ENCODE results near the gene WDSUB1.

The WDSUB1 gene

DNA sequence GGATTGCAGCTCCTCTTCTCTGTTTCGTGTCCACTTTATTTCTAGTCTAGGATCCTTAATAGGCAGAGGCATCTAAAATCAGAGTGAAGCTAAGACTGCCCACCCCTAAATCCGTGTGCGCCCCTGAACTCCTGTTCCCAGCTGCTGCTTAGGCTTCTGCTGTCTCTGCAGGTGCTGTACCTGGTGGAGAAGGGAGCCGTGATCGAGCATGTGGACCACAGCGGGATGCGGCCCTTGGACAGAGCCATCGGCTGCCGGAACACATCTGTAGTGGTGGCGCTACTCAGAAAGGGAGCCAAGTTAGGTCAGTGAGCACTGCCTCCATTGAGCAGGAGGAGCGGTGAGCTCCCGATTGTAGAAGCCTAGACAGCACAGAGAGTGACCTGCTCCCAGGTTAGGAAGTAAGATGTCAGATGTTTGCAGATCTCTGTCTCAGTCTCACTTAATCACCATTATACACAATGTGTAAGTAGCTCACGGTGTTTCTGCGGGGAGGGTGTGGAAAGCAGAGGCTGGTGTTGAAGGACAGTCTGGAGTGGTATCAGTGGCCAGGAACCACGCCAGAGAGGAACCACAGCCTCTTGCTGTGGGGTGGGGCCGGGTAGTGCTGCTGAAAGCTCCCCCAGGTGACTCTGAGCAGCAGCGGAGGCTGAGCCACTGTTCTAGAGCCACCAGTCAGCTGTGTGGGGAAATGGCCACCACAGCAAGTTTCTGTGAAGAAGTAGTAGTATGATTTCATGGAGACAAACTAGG, 62.3 kb downstream of the WDSUB1 start:
- DNase-seq (ENCODE audit: low spot score) = no peak

DNA sequence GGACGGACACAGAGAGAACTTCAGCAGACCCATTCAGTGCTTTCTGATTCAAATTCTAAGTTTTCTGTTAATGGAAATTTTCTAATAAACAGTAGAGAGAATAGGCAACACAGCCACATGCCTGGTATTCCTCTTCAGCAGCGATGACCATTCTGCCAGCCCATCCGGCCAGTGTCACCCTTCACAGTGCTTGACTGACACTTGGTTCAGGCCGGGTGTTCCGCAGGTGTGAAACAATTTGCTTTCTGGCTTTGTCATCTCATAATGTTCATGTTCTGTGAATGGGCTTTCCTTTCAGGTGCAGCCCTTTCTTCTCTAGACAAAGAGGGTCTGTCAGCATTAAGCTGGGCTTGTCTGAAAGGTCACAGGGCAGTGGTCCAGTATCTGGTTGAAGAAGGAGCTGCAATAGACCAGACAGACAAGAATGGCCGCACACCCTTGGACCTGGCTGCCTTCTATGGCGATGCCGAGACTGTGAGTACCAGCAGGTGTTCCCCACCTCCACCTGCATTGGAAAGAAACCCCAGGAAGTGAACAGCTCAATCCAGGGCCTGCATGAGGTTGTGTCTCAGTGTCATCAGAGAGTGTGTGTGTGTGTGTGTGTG, 67.0 kb downstream of the WDSUB1 start:
- DNase-seq (ENCODE audit: low spot score) = no peak

DNA sequence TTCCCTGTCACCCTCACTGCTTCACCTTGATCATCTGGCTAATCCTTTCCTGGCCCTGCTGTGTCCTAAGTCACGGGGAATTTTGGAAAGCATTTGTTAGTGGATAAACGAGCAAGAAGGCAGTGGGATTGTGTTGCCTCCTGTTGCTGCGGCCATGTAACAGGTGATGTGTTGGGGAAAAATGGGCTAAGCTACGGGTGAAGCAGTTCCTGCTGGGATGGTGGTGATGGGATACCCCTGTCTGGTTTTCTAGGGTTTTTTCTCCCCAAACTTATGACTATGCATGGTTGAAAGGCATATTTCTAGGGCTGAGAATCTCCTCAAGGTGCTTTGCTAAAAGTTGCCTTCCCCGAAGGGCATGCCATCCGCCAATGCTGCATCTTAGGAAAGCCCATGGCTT, 68.1 kb downstream of the WDSUB1 start:
- peak; percentile 19 for DNase-seq (ENCODE audit: low spot score)

DNA sequence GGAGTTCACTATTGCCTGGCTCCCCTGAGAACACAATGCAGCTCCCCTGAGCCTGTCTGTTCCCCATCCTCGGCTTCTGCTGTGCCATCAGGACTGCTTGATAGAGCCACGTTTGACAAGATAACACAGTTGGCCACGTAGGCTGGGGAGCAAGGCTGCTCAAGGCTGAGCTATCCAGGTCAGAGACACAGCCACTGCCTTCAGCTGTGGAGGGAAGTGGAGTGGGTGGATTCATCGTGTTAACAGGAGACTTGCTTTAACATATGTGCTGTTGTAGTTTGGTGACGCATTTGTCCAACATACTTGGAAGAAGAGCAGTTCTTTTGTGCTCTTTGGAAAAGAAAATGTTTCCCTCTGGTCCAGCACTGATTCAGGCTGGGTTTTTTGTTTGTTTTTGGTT, 68.8 kb downstream of the WDSUB1 start:
- DNase-seq (ENCODE audit: low spot score) = no peak

DNA sequence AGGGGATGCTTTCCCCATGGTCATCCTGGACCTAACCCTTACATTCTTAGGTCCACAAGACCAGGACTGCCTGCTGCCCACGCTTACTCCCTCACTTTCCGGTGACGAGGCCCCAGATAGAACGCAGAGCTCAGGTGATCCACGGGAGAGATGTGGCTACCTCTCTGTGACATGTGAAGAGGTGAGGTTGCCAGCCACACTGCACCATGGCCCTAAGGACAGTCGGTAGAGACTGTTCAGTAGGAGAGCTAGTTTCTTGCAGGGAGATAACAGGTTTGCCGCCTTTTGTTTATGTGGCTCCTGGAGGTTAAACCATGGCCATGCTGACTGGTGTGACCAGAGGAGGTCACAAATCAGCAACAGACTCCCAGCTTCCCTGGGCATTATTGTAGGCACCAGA, 71.4 kb downstream of the WDSUB1 start:
- DNase-seq (ENCODE audit: low spot score) = no peak

DNA sequence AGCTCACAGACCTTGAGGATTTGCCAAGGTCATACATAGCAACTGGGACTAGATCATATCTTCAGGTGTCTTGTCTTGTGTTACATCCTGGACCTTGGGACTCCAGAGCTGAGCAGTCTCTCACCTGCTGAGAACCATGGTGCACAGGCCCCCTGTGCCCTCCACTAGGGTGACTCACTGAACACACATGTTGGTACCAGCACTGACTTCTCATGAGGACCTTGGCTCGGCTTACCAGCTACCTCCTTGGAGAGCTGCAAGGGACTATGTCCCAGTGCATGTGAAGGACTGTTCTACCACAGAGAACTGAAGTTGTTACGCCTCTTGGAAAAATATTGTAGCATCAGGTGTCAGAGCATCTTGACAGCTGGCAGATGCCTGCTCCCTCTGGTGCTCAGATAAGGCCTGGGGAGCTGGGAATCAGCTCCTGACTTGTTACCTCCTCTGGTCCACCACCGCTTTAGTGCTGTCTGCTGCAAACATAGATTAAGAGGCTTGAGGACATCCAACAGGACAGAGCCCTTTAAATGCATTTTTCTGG, 72.1 kb downstream of the WDSUB1 start:
- no peak for DNase-seq (ENCODE audit: low spot score)

DNA sequence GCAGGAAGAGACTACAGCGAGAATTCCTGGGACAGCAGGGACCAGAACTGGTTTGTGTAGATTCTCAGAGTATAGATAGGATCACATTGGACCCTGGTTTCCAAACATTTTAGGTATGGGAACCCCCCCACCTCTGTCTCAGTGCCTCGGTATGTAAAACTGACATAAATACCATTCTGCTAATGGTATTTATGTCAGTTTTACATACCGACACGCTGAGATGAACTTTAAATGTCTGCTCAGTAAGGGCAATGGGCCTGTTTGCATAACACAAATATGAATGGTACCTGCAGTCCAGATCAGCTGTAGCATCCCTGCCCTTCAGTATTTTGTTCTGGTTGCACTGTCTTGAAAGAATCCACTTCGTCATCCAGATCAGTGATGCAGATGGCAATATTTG, 73.2 kb downstream of the WDSUB1 start:
- DNase-seq (ENCODE audit: low spot score) = no peak

DNA sequence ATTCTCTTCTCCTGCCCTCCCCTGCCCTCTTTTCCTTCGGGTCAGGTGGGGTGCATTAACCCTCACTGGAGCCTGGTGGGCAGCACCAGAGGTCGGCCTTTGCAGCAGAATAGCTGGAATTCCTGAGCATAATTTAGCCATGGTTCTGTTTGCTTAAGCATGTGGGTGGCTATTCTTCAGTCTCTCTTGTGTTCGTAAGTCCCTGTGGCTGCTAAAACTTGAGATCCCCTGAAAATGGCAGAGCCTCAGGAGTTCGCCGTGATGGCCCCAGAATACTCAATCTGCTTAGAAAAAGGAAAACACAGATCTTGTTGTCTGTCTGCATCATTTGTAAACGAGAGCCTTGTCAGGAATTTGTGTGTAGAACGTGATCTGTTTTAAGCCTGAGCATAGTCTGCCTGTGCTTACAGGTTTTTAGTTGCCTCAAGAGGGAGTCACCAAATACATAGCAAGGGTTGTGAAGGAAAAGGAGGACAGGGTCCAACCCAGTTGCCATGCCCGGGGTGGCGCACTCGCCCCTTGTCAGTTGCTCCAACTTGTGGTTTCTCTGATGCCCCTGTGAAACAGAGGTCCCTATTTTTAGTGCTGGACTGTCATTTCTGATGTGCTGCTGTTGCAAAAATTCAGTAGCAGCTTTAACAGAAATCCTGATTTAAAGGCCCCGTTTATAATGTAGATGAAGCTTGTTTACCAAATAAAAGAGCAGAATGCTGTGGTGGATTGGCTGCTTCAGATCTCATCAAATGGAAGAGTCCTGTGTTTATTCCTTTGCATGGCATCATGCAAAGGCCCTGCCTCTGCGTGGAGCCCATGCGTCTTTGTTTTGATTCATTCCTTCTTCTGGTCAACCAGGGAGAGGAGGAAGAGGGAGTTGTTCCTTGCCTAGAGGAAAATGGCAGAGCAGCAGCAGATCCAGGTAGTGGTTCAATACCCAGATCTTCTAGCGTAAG, 74.8 kb downstream of the WDSUB1 start:
- peak; percentile 68 for DNase-seq (ENCODE audit: low spot score)

DNA sequence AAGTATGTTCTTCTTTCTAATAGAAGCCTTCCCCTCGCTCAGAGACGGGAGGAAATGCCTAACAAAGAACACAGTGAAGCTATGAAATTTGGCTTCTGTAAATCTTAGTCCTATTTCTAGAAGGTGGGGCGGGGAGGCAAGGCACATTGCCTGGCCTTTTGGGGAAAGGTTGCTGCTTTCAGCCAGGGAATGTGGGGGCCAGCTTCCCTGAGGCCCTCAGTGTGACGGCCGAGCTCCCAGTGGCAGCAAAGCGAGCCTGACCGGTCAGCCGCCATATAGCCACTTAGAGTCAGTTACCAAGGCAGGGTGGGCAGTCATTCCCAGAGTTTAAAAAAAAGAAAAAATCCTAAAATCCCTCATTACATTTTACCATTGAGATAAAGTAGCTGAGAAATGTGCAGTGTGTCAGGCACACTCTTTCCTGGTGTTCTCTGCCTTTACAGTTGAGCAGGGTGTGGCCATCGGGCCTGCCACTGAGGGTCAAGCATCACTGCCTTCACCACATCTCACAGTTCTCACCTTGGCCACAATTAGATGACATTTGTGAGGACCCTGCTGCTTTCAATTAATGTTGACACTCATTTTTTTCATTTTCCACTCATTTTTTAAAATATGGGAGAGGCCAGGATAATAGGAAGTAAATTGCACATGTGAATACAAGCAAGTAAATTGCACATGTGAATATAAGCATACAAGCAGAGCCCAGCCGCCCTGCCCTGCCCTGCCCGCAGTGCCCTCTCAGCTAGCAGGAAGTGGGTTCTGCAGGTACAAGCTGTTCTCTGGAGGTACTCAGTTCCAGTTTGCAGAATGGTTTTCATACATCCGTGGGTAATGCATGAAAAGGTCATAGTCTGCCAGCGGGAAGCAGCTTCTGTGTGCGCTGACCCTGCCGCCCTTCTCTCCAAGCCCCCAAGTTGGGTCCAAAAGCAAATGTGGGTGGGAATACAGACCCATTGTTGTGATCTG, 76.9 kb downstream of the WDSUB1 start:
- DNase-seq (ENCODE audit: low spot score) = peak; percentile 38

DNA sequence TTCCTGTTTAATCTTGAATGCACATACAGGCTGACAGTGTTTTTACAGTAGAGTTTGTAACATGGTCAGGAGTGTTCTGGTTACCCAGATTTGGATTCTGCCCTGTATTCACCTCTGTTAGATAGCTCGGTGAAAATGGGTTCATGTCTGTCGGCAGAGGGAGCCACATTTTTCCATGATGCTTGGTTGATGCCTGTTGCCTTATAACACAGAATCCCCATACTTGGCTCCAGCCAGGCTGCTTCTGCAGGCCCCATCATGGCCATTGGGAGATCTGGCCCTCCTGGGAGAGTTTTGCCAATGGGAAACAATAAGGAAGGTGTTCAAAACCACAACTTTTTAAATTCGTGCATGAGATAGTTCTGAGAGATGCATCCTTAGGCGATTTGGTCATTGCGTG, 78.1 kb downstream of the WDSUB1 start:
- DNase-seq (ENCODE audit: low spot score) = no peak

DNA sequence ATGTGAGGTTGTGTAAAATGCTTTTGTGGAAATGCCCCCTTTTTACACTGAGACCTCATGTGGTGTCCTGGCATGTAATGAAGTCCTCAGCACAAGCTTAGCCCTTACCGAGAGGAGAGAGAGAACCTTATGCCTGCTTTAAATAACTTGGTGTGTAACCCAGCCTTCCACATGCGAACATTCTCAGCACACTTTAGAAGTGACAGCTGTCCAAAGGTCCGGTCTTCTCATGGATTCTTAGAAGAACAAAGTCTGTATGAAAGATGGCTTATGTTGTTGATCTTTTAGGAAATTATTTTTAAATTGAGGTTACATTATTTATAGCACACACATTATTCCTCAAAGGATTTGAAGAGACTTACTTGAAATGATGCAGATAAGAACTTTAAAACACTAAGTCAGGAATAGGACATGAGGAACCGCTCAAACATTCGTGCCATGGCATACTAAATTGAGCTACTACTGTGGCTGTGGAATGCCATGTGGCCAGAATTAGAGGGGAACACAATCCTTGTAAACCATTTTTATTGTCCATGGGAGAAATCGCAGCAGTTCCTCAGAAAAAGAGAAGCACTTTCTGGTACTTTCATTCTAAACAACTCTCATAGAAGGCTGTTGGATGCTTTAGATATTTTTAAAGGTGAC, 79.6 kb downstream of the WDSUB1 start:
- no peak for DNase-seq (ENCODE audit: low spot score)

DNA sequence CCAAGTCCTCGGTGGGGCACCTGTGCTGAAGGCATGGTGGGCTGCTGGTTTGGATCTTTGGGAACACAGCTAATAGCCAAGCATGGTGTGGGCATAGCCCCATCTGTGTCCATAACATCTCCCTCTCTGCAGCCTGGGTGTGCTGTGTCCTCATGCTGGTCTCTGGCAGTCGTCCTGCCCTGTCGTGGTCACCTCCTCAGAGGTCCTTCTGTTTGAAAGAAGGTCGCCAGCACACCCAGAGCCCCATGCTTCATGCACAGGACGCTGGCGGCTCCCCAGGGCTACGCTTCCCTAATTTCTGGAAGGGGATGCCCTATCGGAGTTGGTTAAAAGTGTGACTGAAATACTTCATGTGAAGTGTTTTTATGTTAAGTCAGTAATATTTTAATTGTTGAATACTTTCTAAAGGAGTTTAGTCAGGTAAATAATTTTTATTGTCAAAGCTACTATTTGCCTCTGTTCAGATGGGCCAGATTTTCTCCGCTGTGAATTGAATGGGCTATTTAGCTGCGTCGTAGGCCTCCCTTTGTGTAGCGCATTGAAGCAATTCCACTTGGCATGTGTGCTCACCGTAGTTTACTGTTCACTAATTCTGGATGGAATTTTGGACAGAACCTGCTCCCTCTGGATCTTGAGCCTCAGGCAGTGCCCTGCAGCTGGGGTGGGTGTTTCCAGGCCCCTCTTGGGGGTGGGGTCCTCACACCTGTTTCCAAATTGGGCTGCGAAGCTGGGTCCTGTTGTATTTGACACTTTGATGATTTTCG, 81.9 kb downstream of the WDSUB1 start:
- DNase-seq (ENCODE audit: low spot score) = no peak

DNA sequence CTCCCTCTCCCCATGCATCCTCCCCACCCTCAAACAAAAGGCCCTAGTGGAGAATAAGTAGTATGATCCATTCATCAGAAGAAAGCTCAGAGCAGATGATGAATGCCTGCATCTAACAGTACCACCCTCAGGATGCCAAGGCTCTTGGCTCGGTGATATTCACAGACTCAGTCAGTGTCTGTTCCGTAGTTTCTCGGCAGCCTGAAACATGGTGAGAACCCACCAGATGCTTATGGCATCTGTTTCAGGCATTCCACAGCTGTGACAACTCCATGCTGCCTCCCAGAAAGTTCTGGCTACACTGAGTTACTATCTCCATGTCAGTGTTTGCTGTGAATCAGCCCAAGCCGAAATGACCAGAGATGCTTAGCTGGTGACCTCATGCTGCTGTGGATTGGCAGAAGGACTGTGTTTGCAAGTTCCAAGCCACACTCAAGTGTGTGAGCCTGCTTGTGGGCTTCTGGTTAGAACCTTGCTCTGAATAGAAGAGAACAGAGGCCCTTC, 83.9 kb downstream of the WDSUB1 start:
- no peak for DNase-seq (ENCODE audit: low spot score)

DNA sequence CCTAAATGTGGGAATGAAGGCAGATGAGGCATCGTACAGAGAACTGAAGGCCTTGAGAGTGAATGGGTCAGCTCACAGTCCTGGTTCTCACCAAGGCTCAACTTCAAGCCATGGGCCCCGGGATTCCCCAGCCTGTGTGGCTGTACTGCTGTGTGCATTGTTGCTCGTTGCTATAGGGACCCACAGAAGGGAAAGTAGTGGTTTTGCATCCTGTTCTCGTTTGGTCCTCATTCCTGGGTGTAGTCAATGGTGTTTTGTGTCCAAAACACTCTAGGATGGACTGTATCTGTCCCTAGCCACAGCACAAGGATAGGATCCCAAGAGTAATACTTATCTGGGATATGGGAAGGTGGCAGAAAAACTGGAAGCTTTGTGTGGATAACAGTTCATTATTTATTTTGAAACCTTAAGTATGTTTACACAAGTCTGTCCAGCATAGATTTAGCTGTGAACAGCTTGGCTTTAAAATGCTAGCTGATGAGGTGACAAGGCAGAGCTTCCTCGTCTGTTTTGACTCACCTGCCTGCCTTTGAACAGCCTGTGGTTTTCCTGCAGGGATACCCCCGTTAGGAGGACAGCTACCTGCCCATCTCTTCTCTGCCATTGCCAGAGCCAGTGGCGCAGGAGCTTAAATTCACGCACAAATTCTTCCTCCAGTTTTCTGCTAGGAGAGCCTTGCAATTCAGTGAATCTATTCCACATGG, 85.0 kb downstream of the WDSUB1 start:
- no peak for DNase-seq (ENCODE audit: low spot score)

DNA sequence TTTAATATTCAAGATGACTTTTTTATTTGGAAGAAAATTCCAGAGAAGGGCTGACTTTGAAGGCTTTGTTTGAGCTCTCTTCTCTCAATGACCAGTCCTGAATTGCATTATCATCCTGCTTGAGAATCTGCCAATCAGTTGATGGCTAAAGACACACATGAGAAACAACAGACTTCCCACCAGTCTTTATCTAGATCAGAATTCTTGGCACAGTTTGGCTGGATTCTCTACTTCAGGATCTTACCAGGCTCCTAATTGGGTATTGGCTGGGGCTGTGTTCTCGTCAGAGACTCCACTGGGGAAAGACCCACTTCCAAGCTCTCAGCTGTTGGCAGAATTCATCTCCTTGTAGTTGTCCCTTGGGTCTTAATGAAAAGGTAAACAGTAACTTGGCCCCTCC, 86.0 kb downstream of the WDSUB1 start:
- no peak for DNase-seq (ENCODE audit: low spot score)

DNA sequence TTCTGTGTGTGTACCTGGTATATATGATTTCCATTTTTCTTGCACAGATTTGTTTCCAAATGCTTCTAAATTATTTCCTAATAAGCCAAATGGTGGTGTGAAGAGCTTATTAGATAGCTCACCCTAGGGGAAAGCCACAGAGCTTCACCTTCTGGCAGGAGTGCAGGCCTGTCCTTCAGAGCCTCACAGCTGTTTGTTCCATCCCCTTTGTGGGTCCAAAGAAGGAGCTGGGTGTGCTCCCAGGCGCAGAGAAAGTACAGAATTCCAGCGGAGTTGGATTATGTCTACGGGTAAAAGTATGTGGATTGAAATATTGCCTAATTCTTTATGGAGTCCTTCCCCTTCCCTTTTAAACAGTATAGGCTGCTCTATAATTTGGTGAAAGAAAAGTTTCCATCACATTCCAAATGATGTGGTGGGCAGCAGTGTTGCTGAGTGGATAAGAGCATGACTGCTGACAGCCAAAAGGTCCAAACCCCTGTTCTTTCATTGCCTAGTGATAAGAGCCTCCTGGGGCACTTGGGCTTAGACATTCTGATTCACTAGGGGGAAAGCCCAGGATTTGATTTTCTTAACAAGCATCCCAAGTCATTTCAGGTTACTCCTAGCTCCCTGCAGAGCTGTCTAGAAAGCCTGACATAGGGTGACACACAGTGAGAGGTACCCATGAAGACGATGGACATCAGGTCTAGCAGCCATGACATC, 86.6 kb downstream of the WDSUB1 start:
- DNase-seq (ENCODE audit: low spot score) = no peak

DNA sequence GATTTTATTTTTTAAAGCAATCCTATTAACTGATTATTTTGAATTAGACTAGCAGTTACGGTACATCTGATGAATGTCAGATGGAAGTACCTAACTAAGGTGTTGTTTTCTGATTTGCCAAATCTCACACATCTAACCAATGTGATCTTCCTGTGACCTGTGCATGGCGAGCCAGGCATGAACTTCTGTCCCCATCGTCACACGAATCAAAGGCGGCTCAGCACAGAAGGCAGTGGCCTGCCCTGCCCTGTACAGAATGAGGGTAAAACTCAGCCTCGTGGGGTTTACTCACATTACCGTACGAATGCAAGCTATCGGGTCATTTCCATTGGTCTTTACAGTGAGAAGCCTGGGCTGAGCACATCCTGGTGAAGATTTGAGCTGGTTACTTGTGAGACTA, 87.3 kb downstream of the WDSUB1 start:
- no peak for DNase-seq (ENCODE audit: low spot score)

DNA sequence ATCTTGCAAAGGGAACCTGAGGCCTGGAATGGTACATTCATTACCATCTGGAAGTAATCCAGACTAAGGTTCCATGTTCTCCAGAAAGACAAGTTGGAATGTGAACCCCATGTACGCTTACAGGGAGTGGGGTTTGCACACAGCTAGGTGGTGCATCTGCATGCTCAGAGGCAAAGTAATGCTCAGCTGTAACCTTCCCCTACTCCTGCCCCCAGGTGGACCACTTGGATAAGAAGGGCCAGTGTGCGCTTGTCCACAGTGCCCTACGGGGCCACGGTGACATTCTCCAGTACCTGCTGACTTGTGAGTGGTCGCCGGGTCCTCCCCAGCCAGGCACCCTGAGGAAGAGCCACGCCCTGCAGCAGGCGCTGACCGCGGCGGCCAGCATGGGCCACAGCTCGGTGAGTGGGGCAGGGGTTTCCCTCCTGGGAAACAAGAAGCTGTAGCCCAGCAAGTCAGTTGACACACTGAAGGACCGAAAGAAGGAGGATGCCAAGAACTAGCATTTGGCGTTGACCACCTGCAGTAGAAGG, 90.0 kb downstream of the WDSUB1 start:
- no peak for DNase-seq (ENCODE audit: low spot score)

Measured in ecto neural progenitor cell (in vitro differentiated cells).